A549 (cell line): Measurements from ENCODE around the gene SLC16A8. TPM values are rescaled to one million over a fixed set of nuclear protein-coding genes. Genes with fewer than 3 reads are reported as not detected.

Experiments
- ATAC-seq, 2 experiments: fragments of 200-7000 bp in 1 of 2; fragments of >200 bp in 1 of 2; cut with Nextera tagmentation in 1 of 2; cut with Tn5 transposase in 1 of 2; 3 replicates each; pipeline versions ENCODE4 v1.8.0 to v1.9.1; 2018 to 2020; ENCODE audit warnings: mild to moderate bottlenecking in 1 of 2, moderate library complexity in 1 of 2
- CTCF ChIA-PET: fragments of 300-600 bp; sonication (Branson Sonifier 250); formaldehyde crosslinking; extraction: SDS; loops from one replicate; lab custom pipeline; 2021; ENCODE audit warnings: antibody characterized with exemption, inconsistent platforms; lab: Yijun Ruan, JAX
- POLR2A ChIA-PET: fragments of 350-600 bp; formaldehyde crosslinking; extraction: SDS; loops from one replicate; lab custom pipeline; 2021; ENCODE audit warnings: antibody characterized with exemption, inconsistent platforms; lab: Yijun Ruan, JAX
- DNase-seq, 2 experiments: peaks; one replicate each; pipeline versions ENCODE4 v3.0.0 to v3.0.0-alpha.2; 2011 to 2016; ENCODE audit warnings: low read depth in 1 of 2, low spot score in 1 of 2
- FAIRE-seq: peaks from 2 replicates; lab custom pipeline; 2011; peaks lifted over from hg19 to GRCh38; lab: Jason Lieb, UNC
- H3K27ac ChIP-seq, 2 experiments: fragments of >200 bp; sonication (Bioruptor Twin); formaldehyde crosslinking; 3 replicates each; pipeline ENCODE4 v1.5.1; 2016 to 2017
- H3K4me1 ChIP-seq: fragments of >200 bp; sonication (Bioruptor Twin); formaldehyde crosslinking; 3 replicates; pipeline ENCODE4 v1.6.1; 2016
- H3K4me2 ChIP-seq: fragments of >200 bp; sonication (Bioruptor Twin); formaldehyde crosslinking; 3 replicates; pipeline ENCODE4 v1.6.1; 2016
- H3K4me3 ChIP-seq: fragments of >200 bp; sonication (Bioruptor Twin); formaldehyde crosslinking; 3 replicates; pipeline ENCODE4 v1.5.1; 2016
- H3K9me3 ChIP-seq: fragments of >200 bp; sonication (Bioruptor Twin); formaldehyde crosslinking; 3 replicates; pipeline ENCODE4 v1.6.1; 2016
- ATOH8 ChIP-seq: fragments of 250-450 bp; sonication (Bioruptor Pico); IDR thresholded peaks from 2 replicates; pipeline ENCODE4 v1.5.0; 2020; ENCODE audit warnings: low read depth, mild to moderate bottlenecking, moderate library complexity
- CEBPB ChIP-seq, 2 experiments: fragments of >200 bp in 1 of 2; sonication (Bioruptor Twin) in 1 of 2; formaldehyde crosslinking in 1 of 2; IDR thresholded peaks; 2 replicates each; pipeline ENCODE4 v1.6.1; 2012 to 2016
- CHD2 ChIP-seq: fragments of 150-350 bp; IDR thresholded peaks from 2 replicates; pipeline ENCODE4 v1.6.1; 2014; ENCODE audit warnings: low read length; ENCODE audit not compliant: partially characterized antibody
- EHF ChIP-seq: fragments of 250-450 bp; sonication (Bioruptor Pico); IDR thresholded peaks from 2 replicates; pipeline ENCODE4 v1.5.0; 2020; ENCODE audit warnings: mild to moderate bottlenecking
- EHMT2 ChIP-seq: fragments of 200-600 bp; sonication (generic); IDR thresholded peaks from 2 replicates; pipeline ENCODE4 v1.6.1; 2016; ENCODE audit warnings: antibody characterized with exemption, low read depth, mild to moderate bottlenecking, moderate library complexity
- FOSL2 ChIP-seq, 2 experiments: fragments of 450-650 bp in 1 of 2; fragments of >200 bp in 1 of 2; sonication (Bioruptor Twin) in 1 of 2; formaldehyde crosslinking; IDR thresholded peaks; 2 replicates each; pipeline versions ENCODE4 v1.5.0 to v1.6.1; 2016 to 2020; ENCODE audit warnings: mild to moderate bottlenecking in 1 of 2, moderate library complexity in 1 of 2
- FOXS1 ChIP-seq: fragments of 250-450 bp; sonication (Bioruptor Pico); IDR thresholded peaks from 2 replicates; pipeline ENCODE4 v1.5.0; 2020; ENCODE audit warnings: mild to moderate bottlenecking, moderate library complexity
- GATA3 ChIP-seq: IDR thresholded peaks from 2 replicates; pipeline ENCODE4 v1.6.1; 2012; ENCODE audit warnings: borderline replicate concordance
- HES2 ChIP-seq: fragments of >200 bp; sonication (Bioruptor Twin); formaldehyde crosslinking; IDR thresholded peaks from 2 replicates; pipeline ENCODE4 v1.6.1; 2016
- HEYL ChIP-seq: fragments of 250-450 bp; sonication (Bioruptor Pico); IDR thresholded peaks from 2 replicates; pipeline ENCODE4 v1.8.0; 2021; ENCODE audit warnings: mild to moderate bottlenecking, moderate library complexity
- MAFK ChIP-seq: fragments of 450-650 bp; IDR thresholded peaks from 2 replicates; pipeline ENCODE4 v1.6.1; 2014; ENCODE audit not compliant: partially characterized antibody
- MAZ ChIP-seq: fragments of 150-350 bp; IDR thresholded peaks from 2 replicates; pipeline ENCODE4 v1.6.1; 2014; ENCODE audit warnings: antibody characterized with exemption, low read depth, low read length, borderline replicate concordance
- MYC ChIP-seq: IDR thresholded peaks from 2 replicates; pipeline ENCODE4 v1.6.1; 2012; ENCODE audit warnings: mild to moderate bottlenecking, inconsistent platforms, low read length, improper control_type of control experiment, borderline replicate concordance
- NFE2L2 ChIP-seq: fragments of 150-350 bp; conservative IDR thresholded peaks from 2 replicates; pipeline ENCODE4 v1.6.1; 2014; ENCODE audit warnings: low read length
- NPAS2 ChIP-seq: fragments of 250-450 bp; sonication (Bioruptor Pico); IDR thresholded peaks from 2 replicates; pipeline ENCODE4 v1.8.0; 2022; ENCODE audit warnings: mild to moderate bottlenecking, moderate library complexity, borderline replicate concordance
- PBX3 ChIP-seq: IDR thresholded peaks from 2 replicates; pipeline ENCODE4 v1.6.1; 2012
- POLR2A ChIP-seq: IDR thresholded peaks from 2 replicates; pipeline ENCODE4 v1.6.1; 2012; ENCODE audit warnings: mild to moderate bottlenecking, low read length
- RARB ChIP-seq: fragments of 250-450 bp; sonication (Bioruptor Pico); IDR thresholded peaks from 2 replicates; pipeline ENCODE4 v1.8.0; 2021; ENCODE audit warnings: mild to moderate bottlenecking, moderate library complexity
- RCOR1 ChIP-seq: fragments of 150-350 bp; IDR thresholded peaks from 2 replicates; pipeline ENCODE4 v1.6.1; 2014; ENCODE audit warnings: antibody characterized with exemption, low read length, low read depth
- RFX5 ChIP-seq: fragments of 450-650 bp; IDR thresholded peaks from 2 replicates; pipeline ENCODE4 v1.7.1; 2014; ENCODE audit warnings: antibody characterized with exemption, mild to moderate bottlenecking, moderate library complexity
- SMC3 ChIP-seq: fragments of >200 bp; sonication (Bioruptor Twin); formaldehyde crosslinking; IDR thresholded peaks from 3 replicates; pipeline ENCODE4 v1.6.1; 2018; ENCODE audit warnings: inconsistent platforms
- SREBF2 ChIP-seq: fragments of 450-650 bp; IDR thresholded peaks from 2 replicates; pipeline ENCODE4 v1.6.1; 2014; ENCODE audit warnings: mild to moderate bottlenecking, moderate library complexity
- TP53 ChIP-seq: fragments of 250-450 bp; sonication (Bioruptor Pico); IDR thresholded peaks from 2 replicates; pipeline ENCODE4 v1.5.0; 2021; ENCODE audit warnings: mild to moderate bottlenecking, moderate library complexity
- ZC3H11A ChIP-seq: fragments of 450-650 bp; IDR thresholded peaks from 2 replicates; pipeline ENCODE4 v1.6.1; 2014; ENCODE audit warnings: antibody characterized with exemption, mild to moderate bottlenecking
- ZFP36 ChIP-seq: fragments of 450-650 bp; IDR thresholded peaks from 2 replicates; pipeline ENCODE4 v1.6.1; 2014; ENCODE audit warnings: borderline replicate concordance; ENCODE audit not compliant: partially characterized antibody
- ZSCAN20 ChIP-seq: fragments of 250-450 bp; sonication (Bioruptor Pico); IDR thresholded peaks from 2 replicates; pipeline ENCODE4 v1.8.0; 2022; ENCODE audit warnings: mild to moderate bottlenecking, moderate library complexity
- WGBS: methylation state at CpG from one replicate; pipeline ENCODE4 v1.1.6; 2017; ENCODE audit errors: missing lambda C conversion rate; 5-methylcytosine and 5-hydroxymethylcytosine counted together
- polyA plus RNA-seq, 4 experiments: library from polyadenylated mRNA; depleted of rRNA in 3 of 4; stranded (reverse); fragments of >200 nt; fragmentation: RNase III in 1 of 4; extraction: RNeasy Plus Mini Kit Qiagen cat#74134 plus additional on column Dnase treatment in 1 of 4; gene quantifications; 2 replicates in 3 of 4; 3 replicates in 1 of 4; pipeline ENCODE4 v1.2.3, GENCODE V29; 2011 to 2017
- TF ChIP-seq, protein P1 (sequence below): fragments of 250-450 bp; sonication (Bioruptor Pico); IDR thresholded peaks from 2 replicates; pipeline ENCODE4 v1.5.0; 2021; ENCODE audit warnings: mild to moderate bottlenecking, moderate library complexity, borderline replicate concordance

SLC16A8 gene
- polyA plus RNA-seq, 2 of the 4 experiments (the other 2 are of a cell fraction) = not detected

GRCh38 chr22:38085501-38085900 is 1.5 kb upstream of the SLC16A8 start:
- no peak for FAIRE-seq

GRCh38 chr22:38085056-38085455 is 1.1 kb upstream of the SLC16A8 start:
- TF ChIP-seq ATOH8 (CRISPR knock-in tag) (no peak), TP53 (CRISPR knock-in tag) (no peak), ZSCAN20 (no peak), SMC3 (no peak), POLR2A (no peak), NFE2L2 (no peak), PBX3 (no peak), RARB (CRISPR knock-in tag) (no peak)
- TF ChIP-seq, protein P1, sequence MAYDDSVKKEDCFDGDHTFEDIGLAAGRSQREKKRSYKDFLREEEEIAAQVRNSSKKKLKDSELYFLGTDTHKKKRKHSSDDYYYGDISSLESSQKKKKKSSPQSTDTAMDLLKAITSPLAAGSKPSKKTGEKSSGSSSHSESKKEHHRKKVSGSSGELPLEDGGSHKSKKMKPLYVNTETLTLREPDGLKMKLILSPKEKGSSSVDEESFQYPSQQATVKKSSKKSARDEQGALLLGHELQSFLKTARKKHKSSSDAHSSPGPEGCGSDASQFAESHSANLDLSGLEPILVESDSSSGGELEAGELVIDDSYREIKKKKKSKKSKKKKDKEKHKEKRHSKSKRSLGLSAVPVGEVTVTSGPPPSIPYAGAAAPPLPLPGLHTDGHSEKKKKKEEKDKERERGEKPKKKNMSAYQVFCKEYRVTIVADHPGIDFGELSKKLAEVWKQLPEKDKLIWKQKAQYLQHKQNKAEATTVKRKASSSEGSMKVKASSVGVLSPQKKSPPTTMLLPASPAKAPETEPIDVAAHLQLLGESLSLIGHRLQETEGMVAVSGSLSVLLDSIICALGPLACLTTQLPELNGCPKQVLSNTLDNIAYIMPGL (CRISPR knock-in tag) = no peak

More at GRCh38 chr22:38085501-38085900, 1.5 kb upstream of the SLC16A8 start:
- ATAC-seq (no peak), DNase-seq (no peak)
- Histone ChIP-seq H3K27ac (no peak overlapping the region), H3K9me3 (no peaks in the 10 kb centered on the region), H3K4me2 (no peak overlapping the region), H3K4me1 (no peaks in the 10 kb centered on the region), H3K4me3 (no peak overlapping the region)
- TF ChIP-seq MAZ (no peak), HES2 (no peak), NPAS2 (CRISPR knock-in tag) (no peak), EHF (CRISPR knock-in tag) (no peak), RCOR1 (no peak), MAFK (no peak), MYC (no peak), CHD2 (no peak), TP53 (CRISPR knock-in tag) (no peak), ZC3H11A (no peak), HEYL (CRISPR knock-in tag) (no peak), SREBF2 (no peak), FOSL2 (IDR thresholded peaks at IDR 0.05) (no peak), FOSL2 (CRISPR knock-in tag; IDR thresholded peaks at IDR 0.05) (no peak), ZFP36 (no peak), EHMT2 (no peak), FOXS1 (CRISPR knock-in tag) (no peak), CEBPB (IDR thresholded peaks at IDR 0.05) (no peak), RFX5 (no peak), GATA3 (no peak)
- CTCF ChIA-PET = no interaction called here
- WGBS = 27% methylated on average over 2 of the region's 5 CpGs
- POLR2A ChIA-PET = no interaction called here

More at GRCh38 chr22:38085056-38085455, 1.1 kb upstream of the SLC16A8 start:
- FAIRE-seq (no peak), ATAC-seq (no peak), DNase-seq (no peak)
- Histone ChIP-seq H3K4me2 (no peak overlapping the region), H3K4me3 (no peak overlapping the region), H3K9me3 (no peaks in the 10 kb centered on the region), H3K27ac (no peak overlapping the region), H3K4me1 (no peaks in the 10 kb centered on the region)
- WGBS = 96% methylated on average over 10 of the region's 12 CpGs
- POLR2A ChIA-PET = no interaction called here
- CTCF ChIA-PET = no interaction called here
